ENCODE measurements around the gene TRAF1.

DNA sequence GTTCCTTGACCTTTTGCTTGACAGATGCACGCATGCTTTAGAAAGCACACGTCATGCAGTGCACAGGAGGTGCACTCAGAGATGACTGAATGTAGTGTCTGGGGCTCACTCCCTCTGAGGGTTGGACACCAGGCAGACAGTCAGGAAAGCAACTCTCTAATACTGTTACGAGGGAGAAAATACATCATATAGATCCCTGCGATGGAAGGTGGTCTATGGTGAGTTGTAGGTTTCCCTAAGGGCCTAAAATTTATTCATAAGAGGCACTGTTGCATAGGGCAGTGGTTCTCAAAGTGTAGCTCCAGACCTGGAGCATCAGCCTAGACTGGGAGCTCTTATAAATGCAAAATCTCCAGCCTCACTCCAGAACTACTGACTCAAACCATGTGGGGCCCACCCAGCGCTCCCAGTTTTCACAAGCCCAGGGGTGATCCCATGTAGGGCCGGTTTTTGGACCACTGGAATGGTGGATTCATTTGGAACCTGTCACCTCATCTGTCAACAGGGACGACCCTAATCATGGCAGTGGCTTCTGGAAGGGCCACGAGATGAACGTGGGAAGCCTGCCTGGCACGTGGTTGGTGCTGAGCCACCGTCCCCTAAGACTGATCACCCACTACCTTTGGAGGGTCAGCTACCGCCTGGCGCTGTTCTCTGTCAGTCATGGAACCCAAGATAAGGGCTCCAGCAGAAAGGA, 32.8 kb downstream of the TRAF1 start:
- TF ChIP-seq POLR2AphosphoS5 (IDR thresholded peaks at IDR 0.05) (no peak), POLR2A (IDR thresholded peaks at IDR 0.05) (no peak)
- TF ChIP-seq, protein P1, sequence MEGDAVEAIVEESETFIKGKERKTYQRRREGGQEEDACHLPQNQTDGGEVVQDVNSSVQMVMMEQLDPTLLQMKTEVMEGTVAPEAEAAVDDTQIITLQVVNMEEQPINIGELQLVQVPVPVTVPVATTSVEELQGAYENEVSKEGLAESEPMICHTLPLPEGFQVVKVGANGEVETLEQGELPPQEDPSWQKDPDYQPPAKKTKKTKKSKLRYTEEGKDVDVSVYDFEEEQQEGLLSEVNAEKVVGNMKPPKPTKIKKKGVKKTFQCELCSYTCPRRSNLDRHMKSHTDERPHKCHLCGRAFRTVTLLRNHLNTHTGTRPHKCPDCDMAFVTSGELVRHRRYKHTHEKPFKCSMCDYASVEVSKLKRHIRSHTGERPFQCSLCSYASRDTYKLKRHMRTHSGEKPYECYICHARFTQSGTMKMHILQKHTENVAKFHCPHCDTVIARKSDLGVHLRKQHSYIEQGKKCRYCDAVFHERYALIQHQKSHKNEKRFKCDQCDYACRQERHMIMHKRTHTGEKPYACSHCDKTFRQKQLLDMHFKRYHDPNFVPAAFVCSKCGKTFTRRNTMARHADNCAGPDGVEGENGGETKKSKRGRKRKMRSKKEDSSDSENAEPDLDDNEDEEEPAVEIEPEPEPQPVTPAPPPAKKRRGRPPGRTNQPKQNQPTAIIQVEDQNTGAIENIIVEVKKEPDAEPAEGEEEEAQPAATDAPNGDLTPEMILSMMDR (IDR thresholded peaks at IDR 0.05), result no peak

All from suprapubic skin (tissue), 4 donors.